GM18517 (cell line): ENCODE data around the gene RPL39.
A peak's percentile ranks its signal among the peaks of the same experiment; 100 is the strongest.
"Not testable (repeated sequence)": the region's sequence is repeated elsewhere in the genome, so short reads cannot be mapped to it uniquely, and the experiment has no call there.

ENCODE experiments used
- ATAC-seq: cut with Tn5 transposase; IDR thresholded peaks from one replicate; pipeline ENCODE4 v1.9.1; 2021; ENCODE audit warnings: mild to moderate bottlenecking, moderate library complexity; ENCODE audit not compliant: unreplicated experiment

Gene RPL39

GRCh38 chrX:119791437-119792231 lies at the start of gene RPL39:
RPL39 (minus strand) TSS chrX:119791630; CDS start chrX:119791576, 54 bp downstream.
- ATAC-seq = peak; percentile 79

GRCh38 chrX:119833905-119834304 lies 42.5 kb upstream of the RPL39 start:
- ATAC-seq = no peak

DNA sequence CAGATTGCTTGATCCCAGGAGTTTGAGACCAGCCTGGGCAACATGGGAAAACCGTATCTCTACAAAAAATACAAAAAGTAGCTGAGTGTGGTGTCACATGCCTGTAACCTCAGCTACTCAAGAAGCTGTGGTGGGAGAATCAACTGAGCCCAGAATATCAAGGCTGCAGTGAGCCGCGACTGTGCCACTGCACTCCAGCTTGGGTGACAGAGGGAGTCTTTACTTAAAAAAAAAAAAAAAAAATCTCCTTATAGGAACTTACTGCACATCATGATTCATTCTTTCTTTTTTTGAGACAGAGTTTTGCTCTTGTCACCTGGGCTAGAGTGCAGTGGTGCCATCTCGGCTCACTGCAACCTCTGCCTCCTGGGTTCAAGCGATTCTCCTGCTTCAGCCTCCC lies 37.0 kb upstream of the RPL39 start:
- no peak for ATAC-seq

GRCh38 chrX:119826399-119826959 lies 35.0 kb upstream of the RPL39 start:
- no peak for ATAC-seq

- ATAC-seq = not testable (repeated sequence)
Observed at GRCh38 chrX:119824221-119824620, 32.8 kb upstream of the RPL39 start.

- peak; percentile 99 for ATAC-seq
Observed at GRCh38 chrX:119821703-119822102, 30.3 kb upstream of the RPL39 start.

- ATAC-seq = no peak
Observed at GRCh38 chrX:119817130-119817690, 25.8 kb upstream of the RPL39 start.

DNA sequence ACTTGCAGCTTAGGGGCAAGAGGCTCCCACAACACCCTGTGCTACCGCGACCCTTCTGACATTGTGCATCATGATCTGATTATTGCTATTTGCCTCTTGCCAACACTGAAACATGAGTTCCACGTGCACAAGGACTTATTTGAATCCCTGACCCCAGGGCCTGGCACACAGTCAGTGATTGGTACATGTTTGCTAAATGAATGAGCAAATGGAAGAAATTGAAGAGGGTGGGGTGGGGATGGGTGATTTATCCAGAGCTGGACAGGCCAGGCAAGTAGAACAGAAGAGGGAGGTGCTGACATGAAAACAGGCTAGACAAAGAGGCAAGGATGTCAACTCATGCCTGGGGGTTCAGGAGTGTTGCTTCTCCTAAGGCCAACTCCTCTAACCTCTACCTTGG lies 24.9 kb upstream of the RPL39 start:
- no peak for ATAC-seq

DNA sequence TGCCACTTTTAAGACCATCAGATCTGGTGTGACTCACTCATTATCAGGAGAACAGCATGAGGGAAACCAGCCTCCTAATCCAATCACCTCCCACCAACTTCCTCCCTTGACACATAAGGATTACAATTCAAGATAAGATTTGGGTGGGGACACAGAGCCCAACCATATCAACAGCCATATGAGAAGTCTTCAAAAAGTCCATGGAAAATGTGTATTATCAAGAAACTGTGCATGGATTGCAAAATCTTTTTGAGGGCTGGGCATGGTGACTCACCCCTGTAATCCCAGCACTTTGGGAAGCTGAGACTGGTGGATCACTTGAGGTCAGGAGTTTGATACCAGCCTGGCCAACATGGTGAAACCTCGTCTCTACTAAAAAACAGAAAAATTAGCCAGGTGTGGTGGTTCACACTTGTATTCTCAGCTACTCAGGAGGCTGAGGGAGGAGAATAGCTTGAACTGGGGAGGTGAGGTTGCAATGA lies 17.8 kb upstream of the RPL39 start:
- ATAC-seq = no peak

DNA sequence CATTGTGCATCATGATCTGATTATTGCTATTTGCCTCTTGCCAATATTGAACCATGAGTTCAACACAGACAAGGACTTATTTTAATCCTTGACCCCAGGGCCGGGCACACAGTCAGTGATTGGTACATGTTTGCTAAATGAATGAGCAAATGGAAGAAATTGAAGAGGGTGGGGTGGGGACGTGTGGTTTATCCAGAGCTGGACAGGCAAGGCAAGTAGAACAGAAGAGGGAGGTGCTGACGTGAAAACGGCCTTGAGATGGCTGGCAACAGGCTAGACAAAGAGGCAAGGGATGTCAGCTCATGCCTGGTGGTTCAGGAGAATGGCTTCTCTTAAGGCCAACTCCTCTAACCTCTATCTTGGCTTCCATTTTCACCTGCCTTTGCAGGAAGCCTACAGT lies 17.0 kb upstream of the RPL39 start:
- not testable (repeated sequence) for ATAC-seq

- ATAC-seq = no peak
Observed at GRCh38 chrX:119802546-119802945, 11.1 kb upstream of the RPL39 start.

- ATAC-seq = no peak
Observed at GRCh38 chrX:119801253-119802221, 10.1 kb upstream of the RPL39 start.

DNA sequence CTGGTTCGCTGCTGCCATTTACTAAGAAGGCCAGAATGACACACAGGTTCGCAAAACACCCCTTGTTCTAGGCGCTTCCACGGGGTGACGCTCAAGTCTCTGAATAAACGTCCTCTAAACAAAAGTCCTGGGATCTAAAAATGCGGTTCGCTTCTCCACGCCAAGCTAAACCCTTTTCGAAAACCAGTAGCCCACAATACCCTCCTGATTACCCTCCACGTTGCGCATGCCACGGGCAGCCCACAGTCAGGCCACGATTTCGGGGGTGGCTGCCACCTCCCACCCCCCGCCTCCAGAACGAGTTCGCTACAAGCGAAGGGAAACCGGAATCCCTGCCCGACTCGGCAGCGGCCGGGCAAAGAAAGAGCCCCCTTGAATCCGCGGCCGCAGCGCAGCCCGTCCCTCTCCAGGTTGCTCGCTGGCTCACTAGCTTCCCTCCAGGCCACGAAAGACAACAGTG lies 423 bp downstream of the RPL39 start:
- peak; percentile 24 for ATAC-seq

DNA sequence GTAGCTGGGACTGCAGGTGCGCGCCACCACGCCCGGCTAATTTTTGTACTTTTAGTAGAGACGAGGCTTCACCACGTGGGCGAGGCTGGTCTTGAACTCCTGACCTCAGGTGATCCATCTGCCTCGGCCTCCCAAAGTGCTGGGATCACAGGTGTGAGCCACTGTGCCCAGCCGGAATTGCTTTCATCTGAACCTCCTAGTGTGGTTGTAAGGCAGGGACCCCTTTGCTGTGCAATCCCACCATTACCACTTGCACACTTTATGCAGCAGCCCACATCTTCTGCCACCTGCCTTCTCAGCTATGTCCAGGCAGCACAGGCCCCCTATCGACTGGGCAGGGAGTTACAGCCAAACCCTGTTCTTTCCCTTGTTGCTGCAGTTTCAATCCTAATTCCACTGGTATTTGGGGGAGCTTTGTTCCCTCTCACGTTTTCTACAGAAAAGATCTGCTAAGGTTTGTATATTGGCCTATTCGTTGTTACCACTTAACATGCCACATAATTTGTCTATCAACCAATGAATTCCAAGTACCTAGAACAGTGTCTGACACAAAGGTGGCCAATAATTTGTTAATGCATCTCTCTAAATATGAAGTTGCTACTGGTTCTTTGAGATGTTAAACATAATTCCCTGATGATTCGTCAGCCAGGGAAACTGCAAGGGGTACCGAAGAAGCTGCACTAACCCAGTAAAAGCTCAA lies 6.5 kb downstream of the RPL39 start:
- no peak for ATAC-seq

DNA sequence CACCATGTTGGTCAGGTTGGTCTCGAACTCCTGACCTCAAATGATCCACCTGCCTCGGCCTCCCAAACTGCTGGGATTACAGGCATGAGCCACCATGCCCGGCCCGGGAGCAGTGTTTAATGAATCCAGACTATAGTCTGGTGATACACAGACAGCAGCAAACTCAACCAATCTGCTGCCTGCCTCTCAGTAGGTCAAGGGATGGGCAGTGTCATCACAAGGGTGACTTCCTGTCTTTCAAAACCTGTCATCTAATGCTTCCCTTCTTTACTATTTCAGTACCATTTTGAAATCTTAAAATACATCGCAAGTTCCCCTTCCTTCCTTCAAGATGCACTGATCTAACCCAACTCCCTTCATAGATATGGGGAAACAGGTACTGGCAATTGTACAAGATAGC lies 8.4 kb downstream of the RPL39 start:
- no peak for ATAC-seq

- ATAC-seq = no peak
Observed at GRCh38 chrX:119778829-119779228, 12.6 kb downstream of the RPL39 start.

DNA sequence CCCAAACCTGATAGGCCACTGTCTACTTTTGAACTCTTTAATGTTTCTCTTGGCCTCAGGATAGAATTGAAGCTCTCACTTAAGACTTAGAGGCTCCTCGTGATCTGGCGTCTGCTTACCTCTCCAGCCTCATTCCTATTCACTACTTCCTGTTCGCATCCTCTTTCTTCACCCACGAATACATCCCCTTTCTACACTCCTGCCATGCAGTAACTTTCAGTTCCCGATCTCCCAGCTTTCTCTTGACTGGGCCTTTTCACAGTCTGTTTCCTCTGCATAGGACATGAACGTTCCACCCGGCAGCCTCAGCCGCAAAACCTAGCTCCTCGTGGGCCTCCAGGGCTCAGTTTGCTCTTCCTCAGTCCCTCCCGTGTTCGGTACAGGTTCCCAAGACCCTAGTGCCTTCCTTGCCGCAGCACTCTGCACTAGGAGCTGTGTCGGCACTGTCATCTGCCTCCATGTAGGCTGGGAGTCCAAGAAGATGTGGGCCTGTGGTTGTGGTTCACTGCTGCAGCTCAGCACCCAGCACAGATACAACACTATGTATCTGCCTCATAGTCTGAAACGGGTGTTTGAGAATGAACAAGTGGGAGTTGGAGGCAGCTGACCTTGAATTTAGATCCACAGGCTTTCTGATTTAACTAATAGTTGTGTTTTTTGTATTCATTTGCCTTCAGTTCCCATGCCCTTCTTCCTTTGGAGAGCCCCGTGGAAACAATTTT lies 15.8 kb downstream of the RPL39 start:
- peak; percentile 54 for ATAC-seq

DNA sequence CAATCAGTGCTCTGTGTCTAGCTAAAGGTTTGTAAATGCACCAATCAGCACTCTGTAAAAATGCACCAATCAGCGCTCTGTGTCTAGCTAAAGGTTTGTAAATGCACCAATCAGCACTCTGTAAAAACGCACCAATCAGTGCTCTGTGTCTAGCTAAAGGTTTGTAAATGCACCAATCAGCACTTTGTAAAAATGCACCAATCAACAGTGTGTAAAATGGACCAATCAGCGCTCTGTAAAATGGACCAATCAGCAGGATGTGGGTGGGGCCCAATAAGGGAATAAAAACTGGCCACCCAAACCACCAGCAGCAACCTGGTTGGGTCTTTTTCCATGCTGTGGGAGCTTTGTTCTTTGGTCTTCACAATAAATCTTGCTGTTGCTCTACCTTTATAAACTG lies 22.0 kb downstream of the RPL39 start:
- ATAC-seq = not testable (repeated sequence)

- not testable (repeated sequence) for ATAC-seq
Observed at GRCh38 chrX:119768436-119768835, 23.0 kb downstream of the RPL39 start.
